ENCODE results near the gene CNOT6. TPM values are rescaled to one million over a fixed set of nuclear protein-coding genes. Genes with fewer than 3 reads are reported as not detected.

Gene CNOT6
- total RNA-seq, 2 donors from 2014 or later = 12.0 to 15.8 TPM

DNA sequence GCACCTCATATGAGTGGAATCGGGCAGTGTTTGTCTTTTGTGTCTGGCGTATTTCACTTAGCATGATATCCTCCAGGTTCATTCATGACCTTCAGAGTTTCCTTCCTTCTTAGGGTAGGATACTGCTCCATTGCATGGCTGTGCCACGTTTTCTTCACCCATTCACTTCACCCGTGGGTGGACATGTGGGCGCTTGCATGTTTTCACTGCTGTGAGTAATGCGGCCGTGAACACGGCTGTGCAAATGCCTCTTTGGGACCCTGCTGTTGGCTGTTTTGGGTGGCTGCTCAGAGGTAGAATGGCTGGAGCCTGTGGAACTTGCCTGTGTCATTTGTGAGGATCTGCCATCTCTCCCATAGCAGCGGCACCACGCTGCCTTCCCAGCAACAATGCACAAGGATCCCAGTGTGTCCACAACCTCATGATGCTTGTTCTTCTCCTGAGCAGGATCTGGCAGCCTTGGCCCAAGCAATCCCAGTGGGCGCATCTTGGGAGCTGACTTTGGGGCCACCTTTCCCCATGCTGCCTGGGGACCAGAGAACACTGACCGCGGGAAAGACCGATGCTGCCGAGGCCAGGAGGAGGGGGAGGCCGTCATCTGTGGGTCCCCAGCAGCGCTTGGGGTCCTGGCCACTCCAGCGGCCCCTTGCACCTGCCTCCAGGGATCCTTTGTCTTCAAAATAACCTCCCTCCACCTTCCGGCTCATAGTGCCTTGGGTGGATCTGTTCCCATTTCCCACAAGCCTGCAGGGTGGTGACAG, 99.4 kb downstream of the CNOT6 start:
- DNase-seq (no peak), ATAC-seq (no peak)
- intact Hi-C loops (cut with DNase I) = no loop called here

DNA sequence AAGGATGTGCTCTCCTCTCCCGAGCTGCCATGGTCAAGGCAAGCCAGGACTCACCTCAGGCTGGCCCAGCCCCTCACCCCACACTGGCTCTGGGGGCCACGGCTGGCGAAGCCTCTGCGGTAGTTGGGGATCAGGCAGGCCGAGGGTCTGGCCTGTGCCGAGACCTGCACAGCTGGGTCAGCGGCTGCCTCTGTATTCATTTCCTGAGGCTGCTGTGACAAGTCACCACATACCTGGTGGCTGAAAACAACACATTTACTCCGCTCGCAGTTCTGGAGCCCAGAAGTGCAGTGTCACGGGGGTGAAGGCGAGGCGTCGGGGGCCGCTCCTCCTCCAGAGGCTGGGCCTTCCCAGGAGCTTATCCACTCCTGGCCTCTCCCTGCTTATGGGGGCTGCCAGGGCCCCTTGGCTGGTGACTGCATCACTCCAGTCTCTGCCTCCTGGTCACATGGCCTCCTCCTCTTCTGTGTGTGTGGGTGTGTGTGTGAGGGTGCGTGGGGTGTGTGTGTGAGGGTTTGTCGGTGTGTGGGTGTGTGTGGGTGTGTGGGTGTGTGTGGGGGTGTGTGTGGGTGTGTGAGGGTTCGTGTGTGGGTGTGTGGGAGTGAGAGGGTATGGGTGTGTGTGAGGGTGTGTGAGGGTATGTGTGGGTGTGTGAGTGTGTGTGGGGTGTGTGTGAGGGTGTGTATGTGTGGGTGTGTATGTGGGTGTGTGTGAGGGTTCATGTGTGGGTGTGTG, 100.3 kb downstream of the CNOT6 start:
- DNase-seq (no peak), ATAC-seq (no peak)
- intact Hi-C loops (cut with DNase I) = no loop called here

DNA sequence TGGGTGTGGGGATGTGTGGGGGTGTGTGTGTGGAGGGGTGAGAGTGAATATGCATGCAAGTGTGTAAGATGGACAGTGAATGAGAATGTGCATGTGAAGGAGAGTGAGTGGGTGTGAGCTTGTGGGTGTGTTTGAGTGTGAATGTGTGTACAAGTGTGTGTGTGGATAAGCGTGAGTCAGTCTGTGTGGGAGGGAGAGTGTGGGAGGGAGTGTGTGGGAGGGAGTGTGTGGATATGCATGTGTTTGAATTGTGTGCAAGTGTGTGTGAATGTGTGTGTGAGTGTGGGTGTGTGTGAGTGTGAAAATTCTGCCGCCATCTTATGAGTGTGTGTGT, 100.8 kb downstream of the CNOT6 start:
- intact Hi-C loops (cut with DNase I) = no loop called here
- ATAC-seq = no peak
- DNase-seq = no peak

DNA sequence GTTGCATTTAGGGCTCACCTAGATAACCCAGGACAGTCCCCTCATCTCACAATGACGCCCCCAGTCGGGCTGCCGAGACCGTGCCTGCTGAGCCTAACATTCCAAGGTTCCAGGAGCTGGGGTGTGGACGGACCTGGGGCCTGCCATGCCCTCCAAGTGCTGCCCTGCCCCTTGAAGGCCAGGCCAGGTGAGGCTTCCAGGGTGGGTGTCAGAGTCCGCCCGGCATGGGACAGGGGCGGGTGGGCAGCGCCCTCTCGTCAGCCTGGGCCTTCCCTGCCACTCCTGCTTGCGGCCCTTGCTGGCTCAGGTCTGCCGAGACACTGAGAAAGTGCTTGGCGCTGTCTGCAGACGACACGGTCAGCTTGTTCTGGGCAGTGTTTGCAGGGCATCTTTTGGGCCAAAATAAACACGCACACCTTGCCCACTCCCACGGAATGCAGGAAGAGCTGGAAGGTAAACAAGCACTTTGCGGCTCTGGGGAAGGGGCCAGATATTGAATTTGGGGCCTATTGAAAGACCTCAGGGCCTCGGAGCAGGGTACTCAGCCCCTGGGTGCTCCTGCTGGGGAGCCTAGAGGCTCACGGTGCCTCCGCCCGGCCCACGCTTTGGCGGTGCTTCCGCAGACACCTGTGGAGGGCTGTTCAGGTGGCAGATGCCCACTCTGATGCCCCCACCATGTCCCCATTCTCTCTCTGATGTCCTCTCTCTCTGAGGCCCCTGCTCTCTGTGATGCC, 101.4 kb downstream of the CNOT6 start:
- no peak for DNase-seq
- intact Hi-C loops (cut with DNase I) = no loop called here
- ATAC-seq = no peak

DNA sequence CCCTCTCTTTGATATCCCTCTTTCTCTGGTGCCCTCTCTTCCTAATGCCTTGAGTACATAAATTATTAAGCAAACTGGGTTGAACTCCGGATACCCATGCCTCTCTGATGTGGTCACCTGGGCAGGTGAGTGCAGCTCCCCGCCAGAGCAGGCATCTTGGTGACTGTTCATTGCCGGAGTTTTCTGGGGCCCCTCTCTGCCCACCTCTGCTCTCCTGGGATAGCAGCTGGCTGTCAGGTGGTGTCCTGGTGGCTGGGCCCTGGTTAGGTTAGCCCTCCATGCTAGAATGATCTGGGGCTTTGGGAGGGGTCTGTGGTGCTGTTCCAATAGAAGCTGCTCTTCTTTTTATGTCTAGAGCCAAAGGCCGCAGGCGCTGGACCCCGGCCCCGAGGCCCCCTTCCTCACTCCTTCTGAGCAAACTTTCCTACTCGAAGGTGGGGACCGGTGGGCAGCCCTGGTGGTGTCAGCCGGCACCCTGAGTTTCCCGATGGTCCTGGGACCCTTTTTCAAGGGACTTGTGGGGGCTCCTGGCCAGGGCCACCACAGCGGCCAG, 102.0 kb downstream of the CNOT6 start:
- intact Hi-C loops (cut with DNase I) = no loop called here
- DNase-seq (no peak), ATAC-seq (no peak)

DNA sequence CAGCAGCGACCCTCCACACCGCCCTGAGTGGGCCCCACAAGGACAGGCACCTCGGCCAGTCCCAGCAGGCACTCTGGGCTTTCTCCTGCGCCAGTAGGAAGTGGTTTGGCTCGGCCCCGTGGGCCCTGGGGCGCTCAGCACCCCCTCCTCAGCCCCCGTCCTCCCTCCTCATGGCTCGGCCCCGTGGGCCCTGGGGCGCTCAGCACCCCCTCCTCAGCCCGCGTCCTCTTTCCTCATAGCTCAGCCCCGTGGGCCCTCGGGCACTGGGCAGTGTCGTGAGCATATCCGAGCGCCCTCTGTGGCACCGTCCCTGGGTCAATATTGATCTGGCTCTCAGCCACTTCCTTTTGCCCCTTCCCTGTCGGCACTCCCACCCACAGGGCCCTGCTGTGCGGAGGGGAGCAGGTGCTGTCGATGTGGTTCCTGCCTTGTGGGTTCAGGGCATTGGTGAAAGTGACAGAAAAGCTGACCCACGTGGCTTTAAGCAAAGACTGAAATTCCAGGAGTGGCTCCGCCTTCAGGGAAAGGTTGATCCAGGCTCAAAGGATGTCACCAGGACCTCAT, 102.6 kb downstream of the CNOT6 start:
- intact Hi-C loops (cut with DNase I) = no loop called here
- DNase-seq (no peak), ATAC-seq (no peak)

DNA sequence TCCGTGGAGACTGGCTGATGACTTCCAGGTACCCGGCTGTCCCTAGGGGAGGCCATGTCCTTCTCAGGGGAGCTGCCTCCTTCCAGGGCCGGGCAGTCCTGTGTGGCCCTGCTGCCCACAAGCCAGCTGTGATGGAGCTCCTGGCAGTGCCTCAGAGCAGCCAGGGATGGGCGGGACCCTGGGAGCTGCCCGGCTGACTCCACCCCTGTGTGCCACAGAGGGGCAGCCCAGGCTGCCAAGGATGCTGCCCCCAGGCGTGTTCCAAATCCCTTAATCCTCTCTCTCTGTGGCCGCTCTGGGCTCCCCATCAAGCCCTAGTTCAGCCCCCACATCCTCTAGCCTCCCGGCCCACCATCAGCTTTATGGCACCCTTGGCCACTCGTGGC, 104.1 kb downstream of the CNOT6 start:
- no peak for ATAC-seq
- DNase-seq = no peak
- intact Hi-C loops (cut with DNase I) = no loop called here

DNA sequence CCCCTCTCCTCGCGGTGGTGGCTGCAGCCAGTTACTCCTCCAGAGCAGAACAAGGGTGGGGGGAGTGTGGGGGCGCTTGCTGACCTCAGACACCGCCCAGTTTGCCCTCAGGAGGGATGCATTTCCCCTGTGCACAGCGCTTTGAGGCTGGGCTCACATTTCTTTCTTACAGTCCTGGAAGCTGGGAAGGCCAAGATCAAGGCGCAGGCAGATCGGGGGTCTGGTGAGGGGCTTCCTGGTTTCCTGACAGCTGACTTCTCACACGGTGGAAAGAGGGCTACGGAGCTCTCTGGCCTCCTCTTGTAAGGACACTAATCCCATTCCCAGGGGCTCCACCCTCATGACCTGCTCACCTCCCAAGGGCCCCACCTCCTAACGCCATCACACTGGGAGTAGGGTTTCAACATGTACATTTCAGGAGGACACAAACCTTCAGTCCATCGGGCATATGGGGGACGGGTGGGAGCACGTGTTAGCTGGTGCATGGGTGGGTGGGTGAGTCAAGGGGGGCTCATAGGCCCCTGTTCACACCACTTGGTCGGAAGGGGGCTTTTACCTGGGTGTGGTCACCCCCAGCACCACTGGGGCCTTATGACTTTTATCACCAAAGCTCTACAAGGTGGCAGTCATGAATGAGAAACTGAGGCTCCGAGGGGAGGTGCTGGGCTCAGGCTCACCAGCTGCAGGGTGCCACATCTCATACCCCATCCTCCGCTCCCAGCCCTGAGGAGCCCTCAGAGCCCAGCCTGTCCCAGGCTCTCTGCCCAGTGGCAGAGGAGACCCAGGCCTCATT, 104.8 kb downstream of the CNOT6 start:
- DNase-seq = no peak
- intact Hi-C loops (cut with DNase I) = no loop called here
- ATAC-seq = no peak

DNA sequence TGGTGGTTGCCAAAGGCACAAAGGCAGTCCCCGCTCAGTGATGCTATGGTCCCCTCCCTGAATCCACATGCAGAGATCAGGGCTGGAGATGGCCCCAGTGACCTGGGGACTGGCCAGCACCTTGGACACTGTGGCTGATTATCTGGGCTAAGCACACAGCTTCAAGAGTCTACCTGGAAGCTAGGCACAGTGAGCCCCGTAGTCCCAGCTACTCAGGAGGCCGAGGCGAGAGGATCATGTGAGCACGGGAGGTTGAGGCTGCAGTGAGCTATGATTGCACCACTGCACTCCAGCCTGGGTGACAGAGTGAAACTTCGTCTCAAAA, 105.4 kb downstream of the CNOT6 start:
- no peak for DNase-seq
- ATAC-seq = no peak
- intact Hi-C loops (cut with DNase I) = no loop called here

DNA sequence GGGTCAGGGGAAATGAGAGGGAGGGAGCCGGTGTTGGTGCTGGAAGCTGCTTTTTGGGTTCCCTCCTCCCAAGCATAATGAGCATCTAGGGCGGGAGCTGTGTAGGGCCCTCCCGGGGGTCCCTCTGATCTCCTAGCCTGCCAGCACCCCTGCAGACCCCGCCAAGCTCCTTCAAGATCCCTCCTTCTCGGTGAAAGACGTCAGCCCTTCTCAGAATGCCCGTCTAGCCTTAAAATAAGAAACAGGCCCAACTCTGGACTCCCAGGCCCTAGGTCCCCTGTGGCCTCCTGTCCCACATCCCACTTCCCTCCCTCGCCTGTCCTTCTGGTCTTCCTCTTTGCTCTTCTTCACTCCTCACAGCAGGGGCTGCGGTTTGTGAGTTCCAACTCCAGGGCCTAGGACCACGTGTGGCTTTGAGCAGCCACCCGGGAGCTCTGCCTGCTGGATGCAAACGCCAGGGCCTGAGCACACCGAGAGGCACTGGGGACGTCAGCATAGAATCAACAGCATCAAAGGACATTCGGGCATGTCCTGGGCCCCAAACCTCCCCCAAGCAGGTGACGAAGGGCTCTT, 105.9 kb downstream of the CNOT6 start:
- intact Hi-C loops (cut with DNase I) = no loop called here
- ATAC-seq (no peak), DNase-seq (no peak)

DNA sequence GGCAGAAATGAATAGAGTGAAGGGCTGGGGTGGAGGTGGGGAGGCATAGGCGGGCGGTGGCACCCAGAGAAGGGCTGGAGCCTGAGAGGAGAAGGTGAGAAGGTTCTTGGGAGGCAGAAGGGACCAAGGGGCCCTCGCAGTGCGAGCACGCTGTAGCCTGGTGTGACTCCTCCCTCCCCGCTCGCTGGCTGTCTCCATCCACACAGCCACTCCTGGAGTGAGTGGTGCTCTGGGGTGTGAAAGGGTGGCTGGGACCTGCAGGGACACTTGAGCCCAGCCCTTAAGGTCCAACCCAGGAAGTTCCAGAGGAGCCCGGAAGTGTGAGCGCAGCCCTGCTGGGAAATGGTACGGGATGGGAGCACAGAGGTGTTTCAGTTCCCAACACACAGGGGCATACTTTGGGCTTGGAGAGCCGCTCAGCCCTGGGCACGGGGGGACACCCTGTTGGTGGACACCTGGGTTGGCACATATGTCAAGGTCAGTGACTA, 106.4 kb downstream of the CNOT6 start:
- intact Hi-C loops (cut with DNase I) = no loop called here
- ATAC-seq (no peak), DNase-seq (no peak)

DNA sequence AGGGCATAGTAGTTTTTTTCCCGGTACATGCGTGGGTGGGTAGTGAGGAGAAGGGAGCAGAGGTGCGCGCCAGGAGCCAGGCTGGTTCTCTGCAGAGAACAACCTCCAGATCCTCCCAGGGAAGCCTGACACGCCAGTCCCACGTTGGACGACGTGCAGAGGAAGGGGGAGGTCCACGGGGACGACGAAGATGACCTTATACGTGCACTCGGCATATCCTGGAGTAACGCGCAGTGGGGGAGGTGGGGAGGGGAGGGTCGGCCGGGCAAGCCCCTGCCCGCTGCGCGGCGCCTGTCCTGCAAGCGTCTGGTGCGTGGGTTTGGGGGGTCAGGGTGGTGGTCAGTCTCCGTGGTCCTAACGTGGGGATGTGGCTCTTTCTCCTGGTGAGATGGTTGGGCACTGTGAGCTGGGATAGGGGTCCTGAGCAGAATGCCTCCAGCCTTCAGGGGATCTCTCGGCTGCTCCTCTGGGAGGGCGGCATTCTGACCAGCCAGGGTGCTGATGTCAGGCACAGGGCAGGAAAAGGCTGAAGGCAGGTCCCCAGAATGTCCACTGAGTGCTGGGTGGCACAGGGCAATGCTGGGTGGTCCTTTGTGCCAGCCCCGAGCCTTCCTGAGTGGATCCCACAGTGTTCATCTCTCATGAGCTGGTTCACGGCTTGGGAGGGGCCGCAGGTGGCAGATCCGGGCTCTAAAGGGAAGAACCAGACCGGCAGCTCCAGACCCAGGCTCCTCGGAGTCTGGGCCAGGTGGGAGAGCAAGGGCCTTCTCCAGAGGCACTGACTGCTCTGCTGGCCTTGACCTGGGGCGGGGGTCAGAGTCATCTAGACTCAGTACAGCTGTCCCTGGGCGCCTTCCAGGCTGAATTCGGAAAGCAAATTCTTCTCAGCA, 107.7 kb downstream of the CNOT6 start:
- DNase-seq (no peak), ATAC-seq (no peak)
- intact Hi-C loops (cut with DNase I) = no loop called here

DNA sequence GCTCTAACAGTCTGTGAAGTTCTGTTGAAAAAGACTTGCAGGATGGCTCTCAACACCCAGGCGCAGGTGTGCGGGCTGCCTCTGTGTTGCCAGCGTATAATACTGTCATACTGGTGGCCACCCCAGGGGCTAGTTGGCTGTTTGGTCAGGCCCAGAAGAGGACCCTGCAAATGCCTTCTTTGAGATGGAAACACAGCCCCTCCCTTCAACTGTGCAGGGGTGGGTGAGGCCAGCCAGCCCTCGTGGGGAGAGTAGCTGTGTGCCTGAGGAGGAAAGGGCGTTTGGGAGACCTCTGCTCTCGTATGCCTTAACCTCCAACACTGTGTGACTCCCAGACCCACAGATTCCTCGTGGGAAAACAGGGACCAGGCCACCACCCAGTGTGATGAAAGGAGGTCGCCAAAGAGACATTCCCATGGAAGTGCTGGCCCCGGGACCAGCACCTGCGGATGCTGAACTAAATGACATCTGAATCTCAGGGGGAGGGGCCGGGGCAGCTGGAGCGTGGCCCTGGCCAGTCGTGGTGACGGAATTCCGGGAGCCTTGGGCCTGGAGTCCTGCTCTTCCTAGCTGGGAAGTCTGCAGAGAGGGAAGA, 108.4 kb downstream of the CNOT6 start:
- no peak for DNase-seq
- ATAC-seq = no peak
- intact Hi-C loops (cut with DNase I) = no loop called here

DNA sequence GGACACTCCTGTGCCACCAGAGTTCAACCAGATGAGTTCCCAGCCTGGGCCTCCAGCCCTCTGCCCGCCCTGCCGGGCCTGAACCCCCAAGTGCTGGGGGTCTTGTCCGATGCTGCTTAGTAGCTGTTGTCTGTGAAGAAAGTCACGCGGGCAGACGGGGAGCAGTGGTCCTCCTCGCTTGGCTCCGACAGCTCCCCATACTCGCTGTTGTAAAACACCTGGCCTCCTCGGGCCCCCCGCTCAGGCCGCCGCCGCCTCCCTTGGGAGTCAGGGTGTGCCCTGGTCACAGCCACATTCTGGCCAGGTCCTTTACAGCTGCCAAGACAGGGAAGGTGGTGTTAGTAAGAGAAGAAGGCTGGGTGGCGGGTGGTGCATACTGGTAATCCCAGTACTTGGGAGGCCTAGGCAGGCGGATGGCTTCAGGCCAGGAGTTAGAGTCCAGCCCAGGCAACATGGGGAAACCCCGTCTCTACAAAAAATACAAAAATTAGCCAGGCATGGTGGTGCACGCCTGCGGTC, 109.0 kb downstream of the CNOT6 start:
- intact Hi-C loops (cut with DNase I) = no loop called here
- DNase-seq (no peak), ATAC-seq (no peak)

DNA sequence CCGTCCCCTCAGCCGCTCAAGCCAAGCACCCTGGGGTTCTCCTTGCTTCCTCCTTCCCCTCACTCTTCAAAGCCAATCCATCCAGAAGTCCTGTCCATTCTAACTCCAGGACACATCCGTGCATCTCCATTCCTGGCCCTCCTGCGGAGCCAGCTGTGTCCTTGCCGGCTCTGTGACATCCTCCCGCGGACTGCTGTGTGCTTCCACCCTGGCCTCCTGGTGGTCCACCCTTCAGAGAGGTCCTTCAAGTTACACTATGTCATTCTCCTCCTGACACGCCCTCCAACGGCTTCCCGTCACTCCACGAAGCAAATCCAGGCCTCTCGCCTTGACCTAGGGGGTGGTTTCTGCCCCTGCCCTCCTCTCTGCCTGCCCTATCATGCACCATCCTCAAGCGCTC, 110.1 kb downstream of the CNOT6 start:
- ATAC-seq = no peak
- intact Hi-C loops (cut with DNase I) = no loop called here
- peak; percentile 2 for DNase-seq

DNA sequence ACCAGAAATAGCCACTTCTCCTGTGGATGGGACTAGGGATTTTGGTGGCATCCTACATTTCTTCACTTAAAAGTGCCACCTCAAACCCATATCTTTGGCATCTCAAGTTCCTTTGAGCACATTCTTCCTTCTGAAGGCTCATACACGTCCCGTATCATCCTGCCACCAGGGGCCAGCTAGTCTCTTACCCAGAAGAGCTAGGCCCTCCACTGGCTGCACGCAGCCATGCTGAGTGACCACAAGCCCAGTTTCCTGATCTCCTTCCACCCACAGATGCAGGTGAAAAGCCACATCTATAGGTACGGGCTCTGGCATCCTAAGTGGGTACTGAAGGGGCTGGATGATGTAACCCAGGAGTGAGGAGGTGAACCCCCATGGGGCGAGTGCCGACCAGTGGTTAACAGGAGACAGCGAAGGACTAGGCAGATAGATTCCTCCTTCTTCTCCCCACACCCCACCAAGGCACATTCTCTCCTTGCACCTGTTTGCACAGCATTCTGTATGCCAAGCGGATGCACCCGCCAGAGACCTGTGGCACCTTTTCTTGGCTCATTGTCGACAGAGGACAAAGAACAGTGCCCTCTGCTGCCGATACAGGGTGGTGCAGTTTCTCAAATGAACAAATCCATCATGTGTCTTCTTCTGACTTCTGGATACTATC, 111.5 kb downstream of the CNOT6 start:
- intact Hi-C loops (cut with DNase I) = no loop called here
- ATAC-seq = no peak
- no peak for DNase-seq

All from left cardiac atrium (tissue), 4 donors.